HepG2 (cell line): Measurements from ENCODE around the gene NDST1. TPM values are rescaled to one million over a fixed set of nuclear protein-coding genes. Genes with fewer than 3 reads are reported as not detected.

Source experiments
- ATAC-seq: fragments of 200-7000 bp; cut with Tn5 transposase; 3 replicates; pipeline ENCODE4 v1.9.1; 2020; ENCODE audit warnings: mild to moderate bottlenecking, moderate library complexity
- BruUV-seq: library from RNA; stranded (reverse); fragments of 400-500 nt; replicated peaks from 2 replicates; lab custom pipeline; 2021; lab: Mats Ljungman, UMichigan
- CTCF ChIA-PET: fragments of 300-600 bp; formaldehyde crosslinking; extraction: SDS; loops from one replicate; lab custom pipeline; 2021; ENCODE audit warnings: low total read pairs, inconsistent platforms, low intra/inter-chr PET ratio; lab: Yijun Ruan, JAX
- POLR2A ChIA-PET: fragments of 350-600 bp; sonication (Branson Sonifier 250); formaldehyde crosslinking; loops from one replicate; lab custom pipeline; 2020; ENCODE audit warnings: antibody characterized with exemption, inconsistent platforms; lab: Yijun Ruan, JAX
- DNase-seq: peaks from one replicate; pipeline ENCODE4 v3.0.0-alpha.2; 2015; ENCODE audit warnings: low spot score
- FAIRE-seq: peaks from 3 replicates; lab custom pipeline; 2011; peaks lifted over from hg19 to GRCh38; lab: Jason Lieb, UNC
- H2AFZ ChIP-seq: one replicate; pipeline ENCODE4 v1.6.1; 2011; ENCODE audit warnings: low read length, inconsistent platforms
- H3K27ac ChIP-seq: fragments of 300-600 bp; 3 replicates; pipeline ENCODE4 v1.8.0; 2011; ENCODE audit warnings: mixed run types, mild to moderate bottlenecking, mixed read lengths, low read length, inconsistent platforms; ENCODE audit not compliant: insufficient read depth; ENCODE audit errors: extremely low read length
- H3K27me3 ChIP-seq, 2 experiments: fragments of 200-600 bp in 1 of 2; 2 replicates in 1 of 2; 3 replicates in 1 of 2; pipeline versions ENCODE4 v1.6.0 to v1.8.0; 2011; ENCODE audit warnings: low read length in 2 of 2, mild to moderate bottlenecking in 2 of 2, moderate library complexity in 2 of 2, inconsistent platforms in 1 of 2; ENCODE audit not compliant: insufficient read depth in 2 of 2, control insufficient read depth in 1 of 2
- H3K36me3 ChIP-seq, 2 experiments: fragments of 200-600 bp in 1 of 2; replicated peaks in 1 of 2; 2 replicates in 1 of 2; 3 replicates in 1 of 2; pipeline versions ENCODE4 v1.5.1 to v1.8.0; 2011; ENCODE audit warnings: low read length in 2 of 2, inconsistent platforms in 1 of 2; ENCODE audit not compliant: insufficient read depth in 2 of 2, control insufficient read depth in 1 of 2
- H3K4me1 ChIP-seq: 2 replicates; pipeline ENCODE4 v1.5.1; 2012; ENCODE audit warnings: low read length, inconsistent platforms; ENCODE audit not compliant: insufficient read depth
- H3K4me2 ChIP-seq: 2 replicates; pipeline ENCODE4 v1.6.0; 2011; ENCODE audit warnings: low read depth, low read length, inconsistent platforms
- H3K4me3 ChIP-seq, 3 experiments: fragments of 200-600 bp in 1 of 3; sonication (generic), shearing (Covaris generic) in 1 of 3; replicated peaks in 1 of 3; 2 replicates each; pipeline ENCODE4 v1.5.1; 2011 to 2016; ENCODE audit warnings: low read length in 3 of 3, inconsistent platforms in 2 of 3, low read depth in 2 of 3, mild to moderate bottlenecking in 2 of 3, control low read depth in 1 of 3, mixed read lengths in 1 of 3; ENCODE audit not compliant: insufficient read depth in 1 of 3
- H3K79me2 ChIP-seq: one replicate; pipeline ENCODE4 v1.6.1; 2011; ENCODE audit warnings: low read length, inconsistent platforms; ENCODE audit not compliant: insufficient read depth
- H3K9ac ChIP-seq: 2 replicates; pipeline ENCODE4 v1.6.0; 2011; ENCODE audit warnings: mild to moderate bottlenecking, low read depth, low read length, inconsistent platforms; ENCODE audit not compliant: insufficient read depth
- H3K9me3 ChIP-seq: 2 replicates; pipeline ENCODE4 v1.5.1; 2012; ENCODE audit warnings: mild to moderate bottlenecking, low read length
- H4K20me1 ChIP-seq: 2 replicates; pipeline ENCODE4 v1.6.0; 2011; ENCODE audit warnings: inconsistent platforms, mild to moderate bottlenecking, low read length, moderate library complexity; ENCODE audit not compliant: insufficient read depth
- ATF5 ChIP-seq: sonication (generic); formaldehyde crosslinking; IDR thresholded peaks from 2 replicates; pipeline ENCODE4 v1.4.0; 2020; ENCODE audit warnings: mild to moderate bottlenecking, low read depth, missing genetic modification reagents
- IRX3 ChIP-seq: sonication (generic); formaldehyde crosslinking; IDR thresholded peaks from 2 replicates; pipeline ENCODE4 v1.8.1; 2023; ENCODE audit warnings: mild to moderate bottlenecking, low read depth, missing genetic modification reagents, borderline replicate concordance
- KLF16 ChIP-seq, 2 experiments: sonication (generic) in 1 of 2; formaldehyde crosslinking in 1 of 2; IDR thresholded peaks; 2 replicates each; pipeline versions ENCODE4 v1.6.1 to v1.8.0; 2016 to 2023; ENCODE audit warnings: missing genetic modification reagents in 2 of 2, missing compliant biosample characterization in 1 of 2
- NBN ChIP-seq: fragments of 450-650 bp; conservative IDR thresholded peaks from 2 replicates; pipeline ENCODE4 v1.6.1; 2017
- NFKBIZ ChIP-seq: IDR thresholded peaks from 2 replicates; pipeline ENCODE4 v1.6.1; 2018; ENCODE audit warnings: missing genetic modification reagents, missing compliant biosample characterization
- POLR2A ChIP-seq, 2 experiments: IDR thresholded peaks; 2 replicates each; pipeline ENCODE4 v1.6.1; 2011; ENCODE audit warnings: low read depth in 2 of 2, low read length in 2 of 2, mild to moderate bottlenecking in 1 of 2, moderate library complexity in 1 of 2; ENCODE audit not compliant: insufficient read depth in 1 of 2
- RAD21 ChIP-seq: fragments of 450-650 bp; formaldehyde crosslinking; IDR thresholded peaks from 2 replicates; pipeline ENCODE4 v1.5.0; 2020; ENCODE audit warnings: mild to moderate bottlenecking
- STAT6 ChIP-seq: sonication (generic); formaldehyde crosslinking; IDR thresholded peaks from 2 replicates; pipeline ENCODE4 v1.4.0; 2020; ENCODE audit warnings: missing genetic modification reagents, mild to moderate bottlenecking, borderline replicate concordance
- TBL1XR1 ChIP-seq: fragments of 150-350 bp; IDR thresholded peaks from 2 replicates; pipeline ENCODE4 v1.6.1; 2014; ENCODE audit warnings: borderline replicate concordance, low read length; ENCODE audit not compliant: partially characterized antibody
- TEAD3 ChIP-seq: optimal IDR thresholded peaks from 2 replicates; pipeline ENCODE3; 2016; ENCODE audit warnings: borderline replicate concordance
- ZBTB49 ChIP-seq: sonication (generic); formaldehyde crosslinking; IDR thresholded peaks from 2 replicates; pipeline ENCODE4 v1.4.0; 2020; ENCODE audit warnings: missing genetic modification reagents, borderline replicate concordance
- ZC3H13 ChIP-seq: sonication (generic); formaldehyde crosslinking; IDR thresholded peaks from 2 replicates; pipeline ENCODE4 v1.8.1; 2023; ENCODE audit warnings: mild to moderate bottlenecking, missing genetic modification reagents, moderate library complexity
- ZNF691 ChIP-seq: sonication (generic); formaldehyde crosslinking; IDR thresholded peaks from 2 replicates; pipeline ENCODE4 v1.4.0; 2020; ENCODE audit warnings: missing genetic modification reagents, low read depth, mild to moderate bottlenecking, borderline replicate concordance
- ZNF737 ChIP-seq: sonication (generic); formaldehyde crosslinking; IDR thresholded peaks from 2 replicates; pipeline ENCODE4 v1.5.0; 2020; ENCODE audit warnings: missing genetic modification reagents, mild to moderate bottlenecking, borderline replicate concordance
- WGBS: methylation state at CpG from one replicate; pipeline ENCODE4 v1.1.6; 2017; ENCODE audit warnings: low lambda C conversion rate; 5-methylcytosine and 5-hydroxymethylcytosine counted together
- in situ Hi-C: cut with HindIII; loops from 2 replicates; pipeline ENCODE4 v1.10.0; 2017; ENCODE audit warnings: low pct_unique_long_range_greater_than_20kb; ENCODE audit not compliant: extremely low pct_ligation_motif_present
- intact Hi-C: fragments of 100-400 bp; cut with micrococcal nuclease; formaldehyde crosslinking; loops from one replicate; pipeline ENCODE4 v1.10.0; 2022; ENCODE audit not compliant: unreplicated experiment
- polyA plus RNA-seq, 8 experiments: library from polyadenylated mRNA; depleted of rRNA in 3 of 8; stranded (reverse) in 7 of 8; unstranded in 1 of 8; fragments of >200 nt; fragmentation: Illumina TruSeq in 4 of 8; extraction: Trizol in 4 of 8; gene quantifications; 2 replicates each; pipeline versions ENCODE4 v1.2.1 to v1.2.3, GENCODE V29; 2011 to 2016; ENCODE audit warnings: low read depth in 4 of 8, missing spikeins in 1 of 8, mixed read lengths in 1 of 8; ENCODE audit not compliant: insufficient read depth in 1 of 8
- total RNA-seq, 5 experiments: library from RNA; depleted of rRNA; stranded (reverse); fragments of >200 nt; fragmentation: Illumina TruSeq; extraction: Trizol; gene quantifications; 2 replicates each; pipeline ENCODE4 v1.2.3, GENCODE V29; 2016; ENCODE audit warnings: low read depth in 1 of 5

Gene NDST1
- total and polyA plus RNA-seq, 2 of the 13 experiments (the other 11 are each of a cell fraction or from before 2014, with no cell fraction given) = 23.8 to 26.2 TPM

GRCh38 chr5:150499437-150499956 lies 8.4 kb upstream of the NDST1 start:
- TF ChIP-seq KLF16 (CRISPR knock-in tag; IDR thresholded peaks at IDR 0.05) (no peak), ZC3H13 (CRISPR knock-in tag) (no peak), POLR2A (IDR thresholded peaks at IDR 0.05; ENCODE audit: insufficient read depth in 1 of 2, low read depth in 2 of 2, low read length in 2 of 2) (no peak), STAT6 (CRISPR knock-in tag) (no peak), RAD21 (no peak), TBL1XR1 (no peak), ZBTB49 (no peak), ZNF737 (CRISPR knock-in tag) (no peak), IRX3 (CRISPR knock-in tag) (no peak), ZNF691 (CRISPR knock-in tag) (no peak), NFKBIZ (CRISPR knock-in tag) (no peak), NBN (no peak), TEAD3 (CRISPR knock-in tag) (no peak), ATF5 (CRISPR knock-in tag) (no peak)
- WGBS = 87% methylated on average over 4 of the region's 7 CpGs
- peaks cover 3 to 37% of the 10 kb centered on the region in 2 experiments; a peak in 3 of 5 replicates for H3K36me3 ChIP-seq
- peaks cover 64% of the 10 kb centered on the region for H4K20me1 ChIP-seq
- ChIA-PET POLR2A (interaction anchor here (1.8 kb wide), 2 partner anchors 11 to 43 kb away, joined by 5 to 6 read pairs; no protein-coding TSS in a partner anchor), CTCF (no interaction called here)
- H3K4me3 ChIP-seq = no peak overlapping the region
- peaks cover 85% of the 10 kb centered on the region for H3K79me2 ChIP-seq
- peaks cover 85% of the 10 kb centered on the region for H3K4me1 ChIP-seq
- in situ Hi-C loops = no loop called here
- FAIRE-seq = no peak
- intact Hi-C loops = no loop called here
- H2AFZ ChIP-seq = no peak overlapping the region
- H3K27ac ChIP-seq = no peak overlapping the region
- no peak overlapping the region for H3K4me2 ChIP-seq
- BruUV-seq = no TSS peak
- H3K9me3 ChIP-seq = no peaks in the 10 kb centered on the region
- no peaks in the 10 kb centered on the region for H3K27me3 ChIP-seq
- H3K9ac ChIP-seq = no peak overlapping the region
- no peak for DNase-seq
- no peak for ATAC-seq
